Measurements from ENCODE around the gene MAGEC3.

DNA sequence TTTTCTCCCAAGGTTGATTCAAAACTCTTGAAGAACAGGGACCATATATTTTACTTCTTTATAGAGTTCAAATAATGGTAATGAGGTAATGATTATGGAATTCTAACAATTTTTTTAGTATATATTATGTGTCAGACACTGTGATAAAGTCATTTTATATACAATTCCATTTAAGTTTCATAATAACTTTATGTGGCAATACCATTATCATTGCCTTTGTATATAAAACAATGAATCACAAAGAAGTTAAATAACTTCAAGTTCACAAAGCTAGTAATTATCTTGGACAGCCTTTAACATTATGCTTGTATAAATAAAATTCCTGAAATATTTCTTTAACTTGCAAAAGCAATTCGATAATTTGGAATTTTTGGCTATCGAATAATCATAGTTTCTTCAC, 86.2 kb downstream of the MAGEC3 start:
- TF ChIP-seq, protein P1, sequence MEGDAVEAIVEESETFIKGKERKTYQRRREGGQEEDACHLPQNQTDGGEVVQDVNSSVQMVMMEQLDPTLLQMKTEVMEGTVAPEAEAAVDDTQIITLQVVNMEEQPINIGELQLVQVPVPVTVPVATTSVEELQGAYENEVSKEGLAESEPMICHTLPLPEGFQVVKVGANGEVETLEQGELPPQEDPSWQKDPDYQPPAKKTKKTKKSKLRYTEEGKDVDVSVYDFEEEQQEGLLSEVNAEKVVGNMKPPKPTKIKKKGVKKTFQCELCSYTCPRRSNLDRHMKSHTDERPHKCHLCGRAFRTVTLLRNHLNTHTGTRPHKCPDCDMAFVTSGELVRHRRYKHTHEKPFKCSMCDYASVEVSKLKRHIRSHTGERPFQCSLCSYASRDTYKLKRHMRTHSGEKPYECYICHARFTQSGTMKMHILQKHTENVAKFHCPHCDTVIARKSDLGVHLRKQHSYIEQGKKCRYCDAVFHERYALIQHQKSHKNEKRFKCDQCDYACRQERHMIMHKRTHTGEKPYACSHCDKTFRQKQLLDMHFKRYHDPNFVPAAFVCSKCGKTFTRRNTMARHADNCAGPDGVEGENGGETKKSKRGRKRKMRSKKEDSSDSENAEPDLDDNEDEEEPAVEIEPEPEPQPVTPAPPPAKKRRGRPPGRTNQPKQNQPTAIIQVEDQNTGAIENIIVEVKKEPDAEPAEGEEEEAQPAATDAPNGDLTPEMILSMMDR (optimal IDR thresholded peaks at IDR 0.05 in 1 of 3, IDR thresholded peaks at IDR 0.05 in 1 of 3, conservative IDR thresholded peaks at IDR 0.05 in 1 of 3; ENCODE audit: extremely low read depth in 1 of 3, insufficient read depth in 2 of 3, low read length in 3 of 3) = no peak
- no peak for TF ChIP-seq EZH2 (IDR thresholded peaks at IDR 0.05; ENCODE audit: low read length)

All from keratinocyte (primary cell).